ENCODE results near the gene SIGLEC11. TPM values are rescaled to one million over a fixed set of nuclear protein-coding genes. Genes with fewer than 3 reads are reported as not detected.
A peak's percentile ranks its signal among the peaks of the same experiment; 100 is the strongest.
"Not testable (repeated sequence)": the region's sequence is repeated elsewhere in the genome, so short reads cannot be mapped to it uniquely, and the experiment has no call there.

SIGLEC11 gene
- total RNA-seq, 1 donor from 2014 or later, result not detected

GRCh38 chr19:49971991-49972411 is 11.0 kb upstream of the SIGLEC11 start:
- Mint-ChIP-seq H3K27me3 (ENCODE audit: insufficient read depth, low read depth) (peaks cover 5% of the 10 kb centered on the region), H3K4me1 (no peaks in the 10 kb centered on the region), H3K4me3 (no peak overlapping the region), H3K27ac (no peak overlapping the region), H3K36me3 (peaks cover 3% of the 10 kb centered on the region), H3K9me3 (no peaks in the 10 kb centered on the region)
- Histone ChIP-seq H3K9me3 (ENCODE audit: low read depth) (no peaks in the 10 kb centered on the region), H3K36me3 (no peaks in the 10 kb centered on the region), H4K20me1 (ENCODE audit: low read depth) (no peaks in the 10 kb centered on the region), H2AFZ (replicated peaks) (no peak overlapping the region), H3K4me3 (no peak overlapping the region), H3K9ac (no peak overlapping the region), H3K4me2 (no peak overlapping the region), H3K4me1 (no peaks in the 10 kb centered on the region), H3K27me3 (no peaks in the 10 kb centered on the region), H3F3A (ENCODE audit: low read depth) (no peaks in the 10 kb centered on the region), H3K27ac (no peak overlapping the region), H3K79me2 (ENCODE audit: low read depth) (no peaks in the 10 kb centered on the region)
- TF ChIP-seq CTCF (IDR thresholded peaks at IDR 0.05), result no peak
- TF ChIP-seq EZH2 (IDR thresholded peaks at IDR 0.05), result no peak
- TF ChIP-seq EZH2phosphoT487 (IDR thresholded peaks at IDR 0.05), result no peak
- DNase-seq (ENCODE audit: low spot score), result no peak

- not testable (repeated sequence) for H3K27ac Mint-ChIP-seq; H3K4me3 Mint-ChIP-seq; H3K4me2 ChIP-seq; H3K4me1 ChIP-seq; H2AFZ ChIP-seq (replicated peaks); H3K36me3 Mint-ChIP-seq; H3K4me3 ChIP-seq; H4K20me1 ChIP-seq (ENCODE audit: low read depth); H3K4me1 Mint-ChIP-seq; H3K27ac ChIP-seq; H3K27me3 ChIP-seq; H3K9me3 ChIP-seq (ENCODE audit: low read depth); H3K9me3 Mint-ChIP-seq; H3K36me3 ChIP-seq; DNase-seq (ENCODE audit: low spot score); H3K9ac ChIP-seq; H3F3A ChIP-seq (ENCODE audit: low read depth); H3K79me2 ChIP-seq (ENCODE audit: low read depth); H3K27me3 Mint-ChIP-seq (ENCODE audit: insufficient read depth, low read depth)
These were observed 8.4 kb upstream of the SIGLEC11 start for GRCh38 chr19:49969355-49969754.

- H3K9me3 ChIP-seq (ENCODE audit: low read depth), result no peaks in the 10 kb centered on the region
- no peak overlapping the region for H3K4me3 Mint-ChIP-seq
These were observed 7.4 kb upstream of the SIGLEC11 start for GRCh38 chr19:49968279-49968922.

GRCh38 chr19:49959892-49960291 is 1.1 kb downstream of the SIGLEC11 start:
- H3K36me3 ChIP-seq; H3K9ac ChIP-seq; H3K4me1 Mint-ChIP-seq; H3K27ac ChIP-seq; H3K27me3 ChIP-seq; DNase-seq (ENCODE audit: low spot score); H4K20me1 ChIP-seq (ENCODE audit: low read depth); H3K27ac Mint-ChIP-seq; H3K9me3 Mint-ChIP-seq; H3K4me1 ChIP-seq; H2AFZ ChIP-seq (replicated peaks); H3K27me3 Mint-ChIP-seq (ENCODE audit: insufficient read depth, low read depth); H3K36me3 Mint-ChIP-seq; H3K79me2 ChIP-seq (ENCODE audit: low read depth); H3F3A ChIP-seq (ENCODE audit: low read depth); H3K4me3 Mint-ChIP-seq; H3K4me2 ChIP-seq; H3K4me3 ChIP-seq; H3K9me3 ChIP-seq (ENCODE audit: low read depth): not testable (repeated sequence)

More at GRCh38 chr19:49968279-49968922, 7.4 kb upstream of the SIGLEC11 start:
- Histone ChIP-seq H3K4me1 (no peaks in the 10 kb centered on the region), H3K36me3 (no peaks in the 10 kb centered on the region), H3K4me2 (no peak overlapping the region), H4K20me1 (ENCODE audit: low read depth) (no peaks in the 10 kb centered on the region), H3K27me3 (no peaks in the 10 kb centered on the region), H3K4me3 (no peak overlapping the region), H2AFZ (replicated peaks) (no peak overlapping the region), H3K27ac (no peak overlapping the region), H3K79me2 (ENCODE audit: low read depth) (no peaks in the 10 kb centered on the region), H3F3A (ENCODE audit: low read depth) (no peaks in the 10 kb centered on the region), H3K9ac (no peak overlapping the region)
- Mint-ChIP-seq H3K27ac (no peak overlapping the region), H3K36me3 (no peaks in the 10 kb centered on the region), H3K4me1 (no peaks in the 10 kb centered on the region), H3K27me3 (ENCODE audit: insufficient read depth, low read depth) (peaks cover 8% of the 10 kb centered on the region), H3K9me3 (peaks cover 3% of the 10 kb centered on the region)
- TF ChIP-seq EZH2 (IDR thresholded peaks at IDR 0.05), result no peak
- no peak for TF ChIP-seq EZH2phosphoT487 (IDR thresholded peaks at IDR 0.05)
- no peak for TF ChIP-seq CTCF (IDR thresholded peaks at IDR 0.05)
- DNase-seq (ENCODE audit: low spot score), result no peak

- H3K4me1 Mint-ChIP-seq, result peaks cover 10% of the 10 kb centered on the region
- H3K4me3 Mint-ChIP-seq; H3K36me3 ChIP-seq; H3K9me3 ChIP-seq (ENCODE audit: low read depth); H3F3A ChIP-seq (ENCODE audit: low read depth); H3K9ac ChIP-seq; H3K79me2 ChIP-seq (ENCODE audit: low read depth); H3K36me3 Mint-ChIP-seq; H3K4me2 ChIP-seq; H3K27me3 ChIP-seq; H3K27ac ChIP-seq; H3K27ac Mint-ChIP-seq; DNase-seq (ENCODE audit: low spot score); H3K9me3 Mint-ChIP-seq; H3K27me3 Mint-ChIP-seq (ENCODE audit: insufficient read depth, low read depth); H3K4me3 ChIP-seq; H4K20me1 ChIP-seq (ENCODE audit: low read depth); H2AFZ ChIP-seq (replicated peaks); H3K4me1 ChIP-seq: not testable (repeated sequence)
These were observed 2.4 kb downstream of the SIGLEC11 start for GRCh38 chr19:49958596-49958995.

- not testable (repeated sequence) for H3K4me1 ChIP-seq; H2AFZ ChIP-seq (replicated peaks); H3K27ac ChIP-seq; H3K27me3 Mint-ChIP-seq (ENCODE audit: insufficient read depth, low read depth); H3F3A ChIP-seq (ENCODE audit: low read depth); H3K9me3 ChIP-seq (ENCODE audit: low read depth); H3K9me3 Mint-ChIP-seq; H3K9ac ChIP-seq; H3K36me3 ChIP-seq; H3K4me3 ChIP-seq; H3K27me3 ChIP-seq; H3K79me2 ChIP-seq (ENCODE audit: low read depth); H3K36me3 Mint-ChIP-seq; H3K4me2 ChIP-seq; H4K20me1 ChIP-seq (ENCODE audit: low read depth); DNase-seq (ENCODE audit: low spot score)
- Mint-ChIP-seq H3K27ac (peak overlapping the region; percentile 83), H3K4me1 (peaks cover 15% of the 10 kb centered on the region), H3K4me3 (peak overlapping the region; percentile 70)
These were observed 2.8 kb downstream of the SIGLEC11 start for GRCh38 chr19:49958144-49958543.
